Peyer's patch (tissue), 4 donors: ENCODE data around the gene ADAMTS2.

Source experiments
- CTCF ChIP-seq, 6 experiments: fragments of 450-650 bp in 4 of 6; fragments of 200-600 bp in 2 of 6; sonication (generic) in 1 of 6; IDR thresholded peaks; one replicate each; pipeline ENCODE4 v1.5.1; 2017 to 2019; ENCODE audit warnings: antibody characterized with exemption in 6 of 6, mild to moderate bottlenecking in 3 of 6, moderate library complexity in 1 of 6
- POLR2A ChIP-seq, 2 donors: fragments of 450-650 bp; IDR thresholded peaks; one replicate each; pipeline ENCODE4 v1.5.1; 2017; ENCODE audit warnings: antibody characterized with exemption in 2 of 2, mild to moderate bottlenecking in 2 of 2, moderate library complexity in 2 of 2

GRCh38 chr5:179149278-179149677 lies 196.0 kb downstream of the ADAMTS2 start:
- TF ChIP-seq CTCF (IDR thresholded peaks at IDR 0.05), result no peak
- no peak for TF ChIP-seq POLR2A (IDR thresholded peaks at IDR 0.05)
